Lower lobe of right lung (tissue), 2 donors: Measurements from ENCODE around the gene RPP25L. TPM values are rescaled to one million over a fixed set of nuclear protein-coding genes. Genes with fewer than 3 reads are reported as not detected.
A peak's percentile ranks its signal among the peaks of the same experiment; 100 is the strongest.

Experiments used
- ATAC-seq, 2 donors: fragments of 200-7000 bp; cut with Tn5 transposase; one replicate each; pipeline ENCODE4 v1.9.1; 2020 to 2022; ENCODE audit warnings: mild to moderate bottlenecking in 2 of 2, moderate library complexity in 2 of 2
- DNase-seq: peaks from one replicate; pipeline ENCODE4 v3.0.0-alpha.2; 2020
- H3K27ac ChIP-seq: fragments of 200-600 bp; one replicate; pipeline ENCODE4 v1.8.0; 2022
- H3K27me3 ChIP-seq: fragments of 200-600 bp; one replicate; pipeline ENCODE4 v1.8.0; 2022; ENCODE audit warnings: low read depth
- H3K36me3 ChIP-seq: fragments of 200-600 bp; one replicate; pipeline ENCODE4 v1.8.0; 2022; ENCODE audit warnings: mild to moderate bottlenecking
- H3K4me1 ChIP-seq: fragments of 200-600 bp; one replicate; pipeline ENCODE4 v1.8.0; 2022
- H3K4me3 ChIP-seq: fragments of 200-600 bp; one replicate; pipeline ENCODE4 v1.8.0; 2022; ENCODE audit warnings: mild to moderate bottlenecking
- H3K9me3 ChIP-seq: fragments of 200-600 bp; one replicate; pipeline ENCODE4 v1.8.0; 2022
- intact Hi-C: fragments of 100-400 bp; cut with DNase I; formaldehyde crosslinking; loops from one replicate; pipeline ENCODE4 v1.11.0; 2022
- total RNA-seq: library from RNA; stranded (reverse); fragmentation: NEBNext Ultra II Directional; extraction: Animal tissue kit (Norgen Biotek cat#: 25700); gene quantifications from one replicate; pipeline ENCODE4 v1.2.1, GENCODE V29; 2021
- TF ChIP-seq, protein P1 (sequence below): fragments of 200-600 bp; IDR thresholded peaks from one replicate; pipeline ENCODE4 v1.8.0; 2022; ENCODE audit warnings: antibody characterized with exemption, mild to moderate bottlenecking
- donor health status: DM: no; HTN: yes; CAD: no; lungs with severe emphysema.

Gene RPP25L
- total RNA-seq, 1 donor from 2014 or later, result 16.5 TPM

DNA sequence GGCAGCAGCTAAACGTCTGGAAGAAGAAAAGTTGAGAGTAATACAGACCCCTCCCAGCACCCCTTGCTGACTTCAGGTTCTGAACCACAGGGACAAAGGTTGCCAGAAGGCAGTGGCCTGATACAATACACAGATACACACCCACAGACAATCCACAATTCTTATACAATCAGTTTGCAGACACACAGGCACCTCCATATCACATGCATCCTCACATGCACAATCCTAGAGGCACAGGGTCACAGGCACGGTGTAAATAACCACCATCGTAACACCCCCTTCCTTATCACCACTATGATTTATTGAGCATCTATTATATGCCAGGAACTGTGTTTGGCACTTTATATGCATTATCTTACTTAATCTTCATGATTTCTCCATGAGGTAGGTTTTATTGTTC lies 30.6 kb downstream of the RPP25L start:
- Histone ChIP-seq H3K36me3 (no peaks in the 10 kb centered on the region), H3K4me3 (no peak overlapping the region), H3K27ac (no peak overlapping the region), H3K9me3 (no peaks in the 10 kb centered on the region), H3K4me1 (peaks cover 11% of the 10 kb centered on the region), H3K27me3 (peaks cover 78% of the 10 kb centered on the region)
- TF ChIP-seq, protein P1, sequence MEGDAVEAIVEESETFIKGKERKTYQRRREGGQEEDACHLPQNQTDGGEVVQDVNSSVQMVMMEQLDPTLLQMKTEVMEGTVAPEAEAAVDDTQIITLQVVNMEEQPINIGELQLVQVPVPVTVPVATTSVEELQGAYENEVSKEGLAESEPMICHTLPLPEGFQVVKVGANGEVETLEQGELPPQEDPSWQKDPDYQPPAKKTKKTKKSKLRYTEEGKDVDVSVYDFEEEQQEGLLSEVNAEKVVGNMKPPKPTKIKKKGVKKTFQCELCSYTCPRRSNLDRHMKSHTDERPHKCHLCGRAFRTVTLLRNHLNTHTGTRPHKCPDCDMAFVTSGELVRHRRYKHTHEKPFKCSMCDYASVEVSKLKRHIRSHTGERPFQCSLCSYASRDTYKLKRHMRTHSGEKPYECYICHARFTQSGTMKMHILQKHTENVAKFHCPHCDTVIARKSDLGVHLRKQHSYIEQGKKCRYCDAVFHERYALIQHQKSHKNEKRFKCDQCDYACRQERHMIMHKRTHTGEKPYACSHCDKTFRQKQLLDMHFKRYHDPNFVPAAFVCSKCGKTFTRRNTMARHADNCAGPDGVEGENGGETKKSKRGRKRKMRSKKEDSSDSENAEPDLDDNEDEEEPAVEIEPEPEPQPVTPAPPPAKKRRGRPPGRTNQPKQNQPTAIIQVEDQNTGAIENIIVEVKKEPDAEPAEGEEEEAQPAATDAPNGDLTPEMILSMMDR, result no peak
- intact Hi-C loops, result no loop called here
- ATAC-seq, result no peak
- DNase-seq, result no peak

DNA sequence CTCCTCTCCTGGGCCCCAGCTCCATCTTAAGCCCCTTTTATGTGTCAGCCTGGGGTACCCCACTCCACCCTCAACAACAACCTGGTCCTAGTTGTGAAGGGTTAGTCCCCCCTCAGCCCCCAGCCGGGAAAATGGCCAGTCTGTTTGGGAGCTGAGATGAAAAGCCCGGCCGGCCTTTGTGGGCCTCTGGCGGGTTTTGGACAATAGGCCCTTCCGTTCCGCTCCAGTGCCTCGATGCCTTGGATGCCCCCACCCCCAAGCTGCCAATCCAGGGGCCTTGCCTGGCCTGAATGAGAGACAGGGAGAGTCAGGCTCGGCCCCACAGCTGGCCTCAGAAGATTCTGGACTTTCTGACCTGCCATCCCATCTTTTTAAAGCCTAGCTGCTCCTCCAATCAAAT lies 31.5 kb downstream of the RPP25L start:
- intact Hi-C loops, result no loop called here
- no peak for DNase-seq

DNA sequence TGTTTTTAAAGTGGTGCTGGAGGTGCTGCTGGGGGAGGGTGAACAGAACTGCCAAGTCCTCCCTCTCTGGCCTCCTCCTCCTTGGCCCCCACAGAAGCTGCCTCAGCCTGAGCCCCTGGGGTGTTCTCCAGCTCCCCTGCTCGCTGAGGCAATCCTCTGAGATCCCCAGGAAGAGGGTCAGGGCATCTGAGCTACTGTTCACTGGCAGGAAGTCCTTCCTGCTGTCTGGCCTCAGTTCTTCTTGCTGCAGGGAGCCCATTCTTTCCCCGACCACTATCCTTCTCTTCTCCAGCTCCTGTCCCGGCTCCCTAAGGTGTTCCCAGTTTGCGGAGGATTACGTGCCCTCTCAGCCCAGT lies 32.1 kb downstream of the RPP25L start:
- DNase-seq (no peak), ATAC-seq (no peak)
- Histone ChIP-seq H3K4me3 (no peak overlapping the region), H3K27me3 (peaks cover 75% of the 10 kb centered on the region), H3K4me1 (peaks cover 11% of the 10 kb centered on the region), H3K36me3 (no peaks in the 10 kb centered on the region), H3K9me3 (no peaks in the 10 kb centered on the region), H3K27ac (no peak overlapping the region)
- intact Hi-C loops, result no loop called here
- TF ChIP-seq, protein P1, result no peak

More for the DNA sequence above, 31.5 kb downstream of the RPP25L start:
- Histone ChIP-seq H3K4me3 (no peak overlapping the region), H3K9me3 (no peaks in the 10 kb centered on the region), H3K4me1 (peaks cover 11% of the 10 kb centered on the region), H3K27ac (no peak overlapping the region), H3K27me3 (peaks cover 76% of the 10 kb centered on the region), H3K36me3 (no peaks in the 10 kb centered on the region)
- no peak for ATAC-seq
- TF ChIP-seq, protein P1, result no peak

DNA sequence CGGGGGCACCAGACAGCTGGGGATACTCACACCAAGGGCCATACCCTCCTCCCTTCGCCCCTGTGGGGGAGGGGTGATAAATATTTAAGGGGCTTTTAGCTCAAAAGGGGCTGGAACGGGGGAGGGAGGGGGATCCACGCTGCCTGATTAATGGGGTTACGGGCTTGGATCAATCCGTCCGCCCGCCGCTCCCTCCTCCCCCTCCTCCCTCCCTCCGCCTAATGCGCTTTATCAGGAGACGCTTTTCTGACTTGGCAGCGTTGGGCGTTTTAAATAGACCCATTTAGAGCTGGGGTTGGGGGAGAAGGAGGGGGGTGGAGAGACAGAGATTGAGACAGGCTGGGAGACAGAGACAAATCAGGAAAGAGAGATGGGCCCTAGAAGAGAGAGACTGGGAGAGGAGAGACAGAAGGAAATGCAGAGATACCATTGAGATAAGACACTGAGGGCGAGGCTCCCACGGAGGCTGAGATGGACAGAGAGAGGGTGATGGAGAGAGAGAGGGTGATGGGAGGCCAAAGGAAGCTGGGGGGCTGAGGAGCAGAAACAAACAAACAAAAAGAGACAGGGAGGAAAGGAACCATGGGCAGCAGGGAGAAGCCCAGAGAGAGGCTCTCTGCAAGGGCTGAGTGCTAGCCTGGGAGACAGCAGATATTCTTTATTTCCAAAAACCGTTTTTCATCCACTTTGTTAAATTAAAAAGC lies 32.6 kb downstream of the RPP25L start:
- intact Hi-C loops, result no loop called here
- Histone ChIP-seq H3K36me3 (no peaks in the 10 kb centered on the region), H3K27me3 (peaks cover 75% of the 10 kb centered on the region), H3K4me3 (no peak overlapping the region), H3K4me1 (peaks cover 11% of the 10 kb centered on the region), H3K9me3 (no peaks in the 10 kb centered on the region), H3K27ac (no peak overlapping the region)
- ATAC-seq (no peak), DNase-seq (no peak)
- TF ChIP-seq, protein P1, result no peak

DNA sequence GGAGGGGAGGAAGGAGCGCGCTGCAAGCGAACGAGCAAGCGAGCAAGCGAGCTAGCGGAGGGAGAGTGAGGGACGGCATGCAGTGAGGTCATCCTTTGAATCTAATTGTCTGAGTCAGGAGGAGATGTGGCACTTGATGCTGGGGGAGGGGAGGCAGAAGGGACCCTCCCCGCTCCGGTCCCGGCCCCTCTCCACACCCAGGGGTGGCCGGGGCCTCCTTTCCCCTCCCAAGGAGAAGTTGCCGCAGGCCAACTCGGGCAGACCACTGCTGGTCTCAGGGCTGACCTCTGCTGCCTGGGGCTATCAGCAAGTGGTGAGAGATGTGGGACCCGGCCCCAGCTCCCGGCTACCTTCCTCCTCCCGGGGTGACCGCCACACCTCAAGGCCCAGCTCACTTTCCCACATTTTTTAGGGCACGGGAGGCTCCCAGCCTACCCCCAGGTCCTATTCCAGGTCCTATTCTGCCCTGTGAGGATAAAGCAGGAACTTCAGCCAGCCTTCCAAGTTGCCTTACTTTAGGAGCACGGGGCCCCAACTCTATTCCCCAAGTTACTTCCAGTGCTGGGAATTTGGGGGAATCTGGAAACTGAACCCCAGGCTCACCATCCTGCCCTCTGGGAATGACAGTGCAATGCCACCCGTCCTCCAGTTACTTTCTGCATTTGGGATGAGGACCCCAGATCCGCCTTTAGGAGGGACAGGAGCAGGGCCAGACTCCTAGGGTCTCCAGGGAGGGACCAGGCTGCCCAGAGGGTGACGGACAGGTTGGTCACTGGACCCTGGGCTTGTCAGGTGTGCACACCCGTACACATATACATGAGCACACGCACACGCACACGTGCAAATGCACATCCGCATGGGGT lies 33.4 kb downstream of the RPP25L start:
- H3K36me3 ChIP-seq, result no peaks in the 10 kb centered on the region
- H3K9me3 ChIP-seq, result no peaks in the 10 kb centered on the region
- peaks cover 72% of the 10 kb centered on the region for H3K27me3 ChIP-seq
- TF ChIP-seq, protein P1, result no peak
- DNase-seq (no peak), ATAC-seq (no peak)
- H3K4me3 ChIP-seq, result peak overlapping the region; percentile 34
- no peak overlapping the region for H3K27ac ChIP-seq
- peaks cover 11% of the 10 kb centered on the region for H3K4me1 ChIP-seq
- intact Hi-C loops, result no loop called here
